Left cardiac atrium (tissue), 4 donors: ENCODE data around the gene KRT78. TPM values are rescaled to one million over a fixed set of nuclear protein-coding genes. Genes with fewer than 3 reads are reported as not detected.
A peak's percentile ranks its signal among the peaks of the same experiment; 100 is the strongest.

Source experiments
- ATAC-seq, 2 donors: fragments of 200-7000 bp; cut with Tn5 transposase; one replicate each; pipeline ENCODE4 v1.9.1; 2020; ENCODE audit warnings: mild to moderate bottlenecking in 2 of 2, moderate library complexity in 2 of 2
- DNase-seq: peaks from one replicate; pipeline ENCODE4 v3.0.0-alpha.2; 2020
- intact Hi-C, 2 donors: fragments of 100-400 bp; cut with DNase I; formaldehyde crosslinking; loops; one replicate each; pipeline versions ENCODE4 v1.14.1 to v1.15.1; 2022 to 2023
- total RNA-seq, 2 donors: library from RNA; stranded (reverse); fragmentation: NEBNext Ultra II Directional; extraction: Animal tissue kit (Norgen Biotek cat#: 25700); gene quantifications; one replicate each; pipeline ENCODE4 v1.2.1, GENCODE V29; 2021
- donor health status: DM: no; HTN: yes; CAD: no.
- donor health status: DM: no; HTN: yes; CAD: no; lungs with severe emphysema.
- donor health status: DM: yes; HTN: yes; CAD: no.
- donor health status: Dilated cardiomyopathy.

The KRT78 gene
- total RNA-seq, 2 donors from 2014 or later: not detected

DNA sequence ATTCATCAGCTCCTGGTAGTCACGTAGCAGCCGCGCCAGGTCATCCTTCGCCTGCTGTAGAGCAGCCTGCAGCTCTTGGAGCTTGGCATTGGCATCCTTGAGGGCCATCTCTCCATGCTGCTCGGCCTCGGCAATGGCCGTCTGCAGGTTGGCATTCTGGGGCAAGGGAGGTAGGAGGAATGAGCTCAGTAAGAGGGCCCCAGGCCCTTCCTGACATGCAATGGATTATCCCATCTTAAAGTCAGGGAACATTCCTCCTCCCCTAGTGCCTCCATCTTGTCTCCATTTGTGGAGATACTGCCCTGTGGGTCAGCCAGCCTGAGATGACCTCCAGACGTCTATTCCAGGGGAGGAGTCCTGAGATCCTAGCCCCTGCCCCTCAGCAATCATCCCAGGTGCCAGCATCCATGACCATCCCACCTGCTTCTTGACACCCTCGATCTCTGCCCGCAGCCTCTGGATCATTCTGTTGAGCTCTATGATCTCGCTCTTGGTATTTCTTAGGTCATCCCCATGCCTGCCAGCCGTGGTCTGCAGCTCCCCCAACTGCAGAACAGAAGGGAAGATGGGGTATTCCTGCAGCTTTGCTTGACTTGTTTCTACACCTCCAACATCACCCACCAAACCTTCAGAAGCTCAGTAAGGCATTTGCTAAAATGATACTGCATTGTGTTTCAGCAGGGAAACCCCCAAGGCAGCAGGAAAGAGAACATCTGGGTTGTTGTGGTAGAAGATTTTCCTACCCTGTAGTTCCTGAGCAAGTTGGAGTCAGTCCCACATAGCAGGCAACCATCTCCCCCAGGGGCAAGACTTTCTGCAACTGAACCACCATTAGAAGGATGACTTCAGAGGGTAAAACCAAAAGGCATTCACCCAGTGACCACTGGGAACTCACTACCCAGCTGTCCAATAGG, 57.3 kb downstream of the KRT78 start:
- no peak for ATAC-seq
- intact Hi-C loops: no loop called here
- DNase-seq: no peak

DNA sequence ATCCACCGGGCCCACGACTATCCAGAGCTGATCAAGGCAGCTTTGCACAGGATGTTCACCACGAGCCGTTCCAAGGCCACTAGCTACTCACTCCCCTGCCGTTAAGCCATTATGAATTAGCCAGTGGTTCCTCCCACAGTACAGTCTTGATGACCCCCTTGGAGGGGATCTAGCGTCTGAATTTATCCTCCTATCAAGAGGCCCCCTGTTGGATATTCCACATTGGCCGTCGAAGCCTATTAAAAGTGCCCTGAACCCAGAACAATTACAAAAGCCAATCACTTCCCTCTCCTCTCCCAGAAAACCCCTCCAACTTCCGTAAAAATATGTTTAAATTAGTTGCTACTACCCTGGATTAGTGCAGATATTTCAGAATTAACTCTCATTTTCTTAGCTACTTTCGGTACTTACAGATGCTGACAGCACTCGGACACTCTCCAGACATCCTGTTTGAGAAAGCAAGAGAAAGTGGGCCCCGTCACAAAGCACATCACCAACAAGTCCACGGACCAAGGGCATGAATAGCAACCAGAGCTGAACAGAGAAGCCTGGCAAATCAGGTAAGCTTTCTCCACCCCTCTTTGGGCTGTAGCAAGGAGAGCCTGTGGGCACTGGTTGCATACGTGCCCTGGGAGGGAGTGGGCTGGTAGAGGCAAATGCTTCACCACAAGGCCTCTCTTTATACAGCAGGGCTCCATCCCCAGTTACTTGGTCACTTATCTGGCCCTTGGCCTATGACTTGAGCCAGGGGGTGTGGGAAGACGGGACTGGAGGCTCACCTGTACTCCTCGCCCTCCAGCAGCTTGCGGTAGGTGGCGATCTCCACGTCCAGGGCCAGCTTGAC, 58.1 kb downstream of the KRT78 start:
- intact Hi-C loops: no loop called here
- ATAC-seq (no peak), DNase-seq (no peak)

DNA sequence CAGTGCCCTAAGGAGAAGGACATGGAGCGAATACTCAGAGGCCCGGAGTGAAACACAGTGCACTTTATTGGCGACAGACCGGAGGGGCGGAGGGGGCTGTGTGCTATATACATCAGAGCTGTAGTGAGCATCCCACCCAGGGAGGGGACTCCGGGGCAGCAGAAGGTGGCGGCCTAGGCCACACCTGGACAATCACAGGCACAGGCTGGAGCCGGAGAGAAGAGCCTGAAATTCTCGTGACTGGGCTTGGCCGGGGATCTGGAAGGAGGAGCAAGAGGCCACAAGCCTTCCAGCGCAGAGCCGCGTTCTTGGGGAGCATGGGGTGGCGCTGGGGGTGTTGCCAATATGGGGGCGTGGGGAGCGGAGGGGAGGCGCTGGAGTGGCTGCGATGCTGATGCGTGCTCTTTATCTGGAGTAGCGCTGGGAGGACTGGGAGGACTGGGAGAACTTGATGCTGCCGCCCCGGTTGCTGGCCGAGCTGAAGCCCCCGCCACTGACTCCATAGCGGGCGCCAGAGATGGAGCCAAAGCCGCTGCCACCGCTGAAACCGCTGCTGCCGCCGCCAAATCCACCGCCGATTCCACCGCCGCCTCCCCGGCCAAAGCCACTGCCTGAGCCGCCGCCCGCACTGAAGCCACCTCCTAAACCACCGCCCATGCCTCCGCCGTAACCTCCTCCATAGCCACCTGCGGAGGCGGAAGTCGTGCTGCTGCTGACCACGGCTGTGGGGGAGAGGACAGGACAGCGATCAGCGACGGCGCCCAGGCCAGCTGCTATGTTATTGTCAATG, 59.0 kb downstream of the KRT78 start:
- intact Hi-C loops: no loop called here
- ATAC-seq (peak in 1 of 2 donors; percentile 23), DNase-seq (no peak)

DNA sequence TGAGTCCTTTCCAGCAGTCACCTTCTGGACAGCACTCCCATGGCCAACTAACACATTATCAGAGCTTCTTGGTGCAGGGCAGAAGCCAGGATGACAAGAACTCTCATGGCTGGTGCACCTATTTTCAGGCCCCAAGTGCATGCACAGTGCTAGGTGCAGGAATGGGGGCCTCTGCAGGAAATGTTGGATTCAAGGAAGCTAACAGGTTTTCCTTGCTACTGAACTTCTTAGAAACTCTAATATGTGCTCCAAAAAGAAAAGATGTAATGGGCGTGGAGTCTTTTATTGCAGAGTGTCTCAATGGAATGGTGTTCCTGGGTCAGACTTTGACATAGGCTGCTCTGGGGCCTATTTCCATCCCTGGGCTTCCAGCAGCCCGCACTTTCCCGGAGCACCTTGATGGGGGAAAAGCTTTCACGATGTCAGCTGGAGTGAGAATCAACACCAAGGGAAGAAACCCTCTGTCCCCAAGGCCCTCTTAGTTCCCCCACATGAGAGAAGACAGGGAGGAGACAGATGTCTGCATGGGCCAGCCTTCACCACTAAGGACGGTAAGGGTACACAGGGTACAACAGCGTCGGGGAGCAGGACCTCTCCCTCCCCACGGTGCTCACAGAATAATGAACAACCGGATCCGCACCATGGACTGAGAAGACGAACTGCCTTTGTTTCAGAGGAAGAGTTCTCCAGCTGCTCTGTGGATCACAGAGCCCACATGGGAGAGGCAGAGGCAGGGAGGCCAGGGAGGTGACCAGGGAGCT, 59.7 kb downstream of the KRT78 start:
- no peak for ATAC-seq
- no peak for DNase-seq
- intact Hi-C loops: no loop called here

DNA sequence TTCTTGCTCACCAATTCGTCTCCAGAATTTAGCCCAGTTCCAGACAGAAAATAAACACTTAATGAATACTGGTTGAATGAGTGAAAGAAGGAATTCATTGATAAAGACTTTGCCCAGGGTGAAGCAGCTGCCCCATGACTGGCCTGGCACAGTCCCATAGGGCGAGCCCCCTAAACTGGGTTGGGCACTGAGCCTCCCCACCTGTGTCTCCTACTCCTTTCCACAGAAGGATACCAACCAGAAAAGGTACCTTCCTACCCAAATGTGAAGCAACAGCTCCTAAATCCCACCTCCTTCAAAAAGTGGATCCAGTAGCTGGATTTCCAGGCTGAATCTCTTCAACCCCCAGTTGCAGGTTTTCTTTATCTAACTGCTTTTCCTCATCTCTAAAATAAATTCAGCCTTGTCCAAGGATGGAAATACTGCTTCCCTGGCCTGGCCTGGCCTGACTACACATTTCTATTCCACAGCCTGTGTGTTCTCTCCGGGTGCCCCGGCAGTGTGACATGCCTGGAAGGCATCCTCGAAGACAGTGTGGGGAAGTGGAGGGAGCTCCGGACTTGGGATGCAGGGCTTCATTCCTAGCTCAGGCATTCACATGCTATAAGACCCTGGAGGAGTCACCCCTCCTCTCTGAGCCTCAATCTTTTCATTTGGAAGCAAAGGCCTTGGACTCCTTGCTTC, 60.5 kb downstream of the KRT78 start:
- ATAC-seq (no peak), DNase-seq (no peak)
- intact Hi-C loops: no loop called here

Other genes with a start within 250 kb of the KRT78 start
- gene KRT72, start 247.5 kb downstream of the KRT78 start, total RNA-seq: not detected
- not detected for gene KRT73, start 230.4 kb downstream of the KRT78 start, total RNA-seq
- gene KRT2, start 196.8 kb downstream of the KRT78 start, total RNA-seq: not detected
- under 1 TPM in 1 of 2 donors, not detected in 1; 0.18 TPM for gene KRT1, start 168.6 kb downstream of the KRT78 start, total RNA-seq
- gene KRT77, start 145.5 kb downstream of the KRT78 start, total RNA-seq: not detected
- gene KRT76, start 71.6 kb downstream of the KRT78 start, total RNA-seq: not detected
- gene KRT3, start 52.9 kb downstream of the KRT78 start, total RNA-seq: not detected
- not detected for gene KRT4, start 34.9 kb downstream of the KRT78 start, total RNA-seq
- under 1 TPM; 0.16 to 0.77 TPM for gene KRT79, start 14.7 kb downstream of the KRT78 start, total RNA-seq
- gene KRT8, start 56.1 kb upstream of the KRT78 start, total RNA-seq: 100 to 1,000 TPM; 194 to 233 TPM
- gene KRT18, start 100.1 kb upstream of the KRT78 start, total RNA-seq: 10 to 100 TPM; 37.0 to 53.3 TPM
- gene EIF4B, start 157.5 kb upstream of the KRT78 start, total RNA-seq: 100 to 1,000 TPM; 332 to 341 TPM
- 100 to 1,000 TPM; 108 to 122 TPM for gene TNS2, start 201.1 kb upstream of the KRT78 start, total RNA-seq
- 10 to 100 TPM; 34.3 to 51.3 TPM for gene SPRYD3, start 230.4 kb upstream of the KRT78 start, total RNA-seq
- gene IGFBP6, start 248.7 kb upstream of the KRT78 start, total RNA-seq: 100 to 1,000 TPM; 134 to 139 TPM